HG03558 (cell line): ENCODE data around the gene EFCAB13.
"Not testable (repeated sequence)": the region's sequence is repeated elsewhere in the genome, so short reads cannot be mapped to it uniquely, and the experiment has no call there.

Experiments used
- ATAC-seq: cut with Tn5 transposase; IDR thresholded peaks from one replicate; pipeline ENCODE4 v1.9.1; 2021; ENCODE audit warnings: moderate number of reproducible peaks; ENCODE audit not compliant: unreplicated experiment; ENCODE audit errors: extremely low read depth

The EFCAB13 gene

DNA sequence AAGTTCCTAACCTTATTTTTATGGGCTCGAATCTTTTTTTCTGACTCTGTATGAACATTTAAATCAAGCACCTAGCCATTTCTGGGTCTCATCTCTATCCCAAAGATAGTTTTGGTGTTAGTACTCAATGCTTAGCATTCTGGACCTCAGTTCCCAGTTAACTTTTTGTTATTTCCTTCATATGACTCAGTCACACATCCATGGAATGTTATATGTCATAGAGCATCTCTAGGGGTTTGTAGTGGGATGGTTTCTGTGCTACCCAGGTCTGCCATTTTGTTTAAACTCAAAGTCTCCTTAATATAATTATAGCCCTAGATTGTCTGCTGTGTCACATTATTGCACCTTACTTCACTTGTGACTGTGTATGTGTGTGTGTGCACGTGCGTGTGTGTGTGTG lies 90.1 kb downstream of the EFCAB13 start:
- no peak for ATAC-seq

DNA sequence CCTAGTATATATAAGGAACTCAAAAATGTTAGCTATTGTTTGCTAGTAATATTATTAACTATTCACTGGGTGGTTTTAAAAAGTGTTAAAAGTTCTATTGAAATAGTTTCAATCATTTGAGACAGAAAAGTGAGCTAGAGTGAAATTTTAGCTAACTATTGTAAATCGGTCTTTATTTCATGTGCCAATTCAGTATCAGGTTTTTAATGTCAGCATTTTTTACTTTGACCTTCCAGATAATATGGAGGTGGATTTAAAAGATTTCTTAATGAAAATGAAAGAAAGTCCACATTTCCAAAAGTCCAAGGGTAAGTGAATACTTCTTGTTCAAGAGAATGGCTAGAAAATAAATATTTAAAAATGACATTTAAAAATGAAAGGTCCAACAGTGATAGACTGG lies 90.9 kb downstream of the EFCAB13 start:
- no peak for ATAC-seq

DNA sequence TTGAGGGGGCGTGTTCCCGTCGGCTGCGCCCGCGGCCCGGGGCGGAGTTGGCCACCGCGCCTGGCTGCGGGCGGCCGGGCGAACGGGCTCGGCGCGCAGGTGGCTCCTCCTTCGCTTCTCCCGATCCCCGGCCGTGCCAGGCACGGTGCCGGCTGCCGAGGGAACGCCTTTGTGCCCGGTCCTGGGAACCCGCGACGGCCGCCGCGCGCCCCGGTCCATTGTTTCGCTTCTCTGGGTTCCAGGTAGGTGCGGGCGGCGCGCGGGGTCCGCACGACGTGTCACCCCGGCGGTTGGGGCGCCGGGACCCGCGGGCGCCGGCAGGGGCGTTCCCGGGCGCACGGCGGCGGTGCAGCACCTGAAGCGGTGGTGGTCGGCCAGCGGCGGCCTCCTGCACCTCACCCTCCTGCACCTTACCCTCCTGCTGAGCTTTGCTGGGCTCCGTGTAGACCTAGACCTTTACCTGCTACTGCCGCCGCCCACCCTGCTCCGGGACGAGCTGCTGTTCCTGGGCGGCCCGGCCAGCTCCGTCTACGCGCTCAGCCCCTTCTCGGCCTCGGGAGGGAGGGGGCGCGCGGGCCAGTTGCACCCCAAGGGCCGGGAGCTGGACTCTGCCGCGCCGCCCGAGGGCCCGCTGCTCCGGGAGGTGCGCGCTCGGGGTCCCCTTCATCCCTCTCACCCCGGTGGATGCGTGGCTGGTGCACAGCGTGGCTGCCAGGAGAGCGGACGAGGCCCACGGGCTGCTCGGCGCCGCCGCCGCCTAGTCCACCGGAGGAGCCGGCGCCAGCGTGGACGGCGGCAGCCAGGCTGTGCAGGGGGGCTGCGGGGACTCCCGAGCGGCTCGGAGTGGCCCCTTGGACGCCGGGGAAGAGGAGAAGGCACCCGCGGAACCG lies 99.9 kb downstream of the EFCAB13 start:
- ATAC-seq: no peak

DNA sequence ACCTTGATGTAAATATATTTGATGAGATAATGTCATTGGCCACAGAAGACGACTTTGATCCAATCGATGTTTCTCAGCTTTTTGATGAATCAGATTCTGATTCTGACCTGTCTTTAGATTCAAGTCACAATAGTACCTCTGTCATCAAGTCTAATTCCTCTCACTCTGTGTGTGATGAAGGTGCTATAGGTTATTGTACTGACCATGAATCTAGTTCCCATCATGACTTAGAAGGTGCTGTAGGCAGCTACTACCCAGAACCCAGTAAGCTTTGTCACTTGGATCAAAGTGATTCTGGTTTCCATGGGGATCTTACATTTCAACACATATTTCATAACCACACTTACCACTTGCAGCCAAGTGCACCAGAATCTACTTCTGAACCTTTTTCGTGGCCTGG lies 101.5 kb downstream of the EFCAB13 start:
- not testable (repeated sequence) for ATAC-seq

DNA sequence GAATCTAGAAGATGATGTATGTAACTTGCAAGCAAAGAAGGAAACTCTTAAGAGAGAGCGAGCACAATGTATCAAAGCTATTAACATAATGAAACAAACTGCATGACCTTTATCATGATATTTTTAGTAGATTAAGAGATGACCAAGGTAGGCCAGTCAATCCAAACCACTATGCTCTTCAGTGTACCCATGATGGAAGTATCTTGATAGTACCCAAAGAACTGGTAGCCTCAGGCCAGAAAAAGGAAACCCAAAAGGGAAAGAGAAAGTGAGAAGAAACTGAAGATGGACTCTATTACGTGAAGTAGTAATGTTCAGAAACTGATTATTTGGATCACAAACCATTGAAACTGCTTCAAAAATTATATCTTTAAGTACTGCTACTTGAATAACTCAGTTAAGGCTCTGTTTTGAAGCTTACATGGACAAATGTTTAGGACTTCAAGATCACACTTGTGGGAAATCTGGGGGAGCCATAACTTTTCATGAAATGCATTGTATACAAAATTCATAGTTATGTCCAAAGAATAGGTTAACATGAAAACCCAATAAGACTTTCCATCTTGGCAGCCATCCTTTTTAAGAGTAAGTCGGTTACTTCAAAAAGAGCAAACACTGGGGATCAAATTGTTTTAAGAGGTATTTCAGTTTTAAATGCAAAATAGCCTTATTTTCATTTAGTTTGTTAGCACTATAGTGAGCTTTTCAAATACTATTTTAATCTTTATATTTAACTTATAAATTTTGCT lies 102.3 kb downstream of the EFCAB13 start:
- not testable (repeated sequence) for ATAC-seq

DNA sequence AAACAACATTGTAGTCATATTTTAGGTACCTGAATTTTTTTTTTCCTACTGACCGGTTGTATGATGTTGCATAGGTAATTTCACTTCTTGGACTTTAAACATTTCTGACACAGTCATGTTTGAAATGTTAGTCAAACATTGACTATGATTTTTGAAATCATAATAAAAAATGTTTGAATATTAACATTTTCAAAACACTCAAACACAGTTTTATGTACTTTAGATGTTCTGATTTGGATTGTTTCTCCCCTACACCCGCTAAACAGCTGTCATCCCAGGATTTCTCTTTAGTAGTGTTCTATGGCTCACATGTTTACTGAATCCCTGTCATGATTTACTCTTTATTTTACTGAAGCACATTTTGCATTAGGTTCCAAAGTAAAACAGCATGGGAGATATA lies 104.2 kb downstream of the EFCAB13 start:
- no peak for ATAC-seq

DNA sequence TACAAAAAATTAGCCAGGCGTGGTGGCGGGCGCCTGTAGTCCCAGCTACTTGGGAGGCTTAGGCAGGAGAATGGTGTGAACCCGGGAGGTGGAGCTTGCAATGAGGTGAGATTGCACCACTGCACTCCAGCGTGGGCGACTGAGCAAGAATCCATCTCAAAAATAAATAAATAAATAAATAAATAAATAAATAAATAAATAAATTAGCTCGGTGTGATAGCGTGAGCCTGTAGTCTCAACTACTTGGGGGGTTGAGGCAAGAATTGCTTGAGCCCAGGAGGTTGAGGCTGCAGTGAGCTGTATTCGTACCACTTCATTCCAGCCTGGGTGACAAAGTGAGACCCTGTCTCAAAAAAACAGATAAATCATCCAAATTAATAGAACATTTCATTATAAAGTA lies 108.5 kb downstream of the EFCAB13 start:
- not testable (repeated sequence) for ATAC-seq

DNA sequence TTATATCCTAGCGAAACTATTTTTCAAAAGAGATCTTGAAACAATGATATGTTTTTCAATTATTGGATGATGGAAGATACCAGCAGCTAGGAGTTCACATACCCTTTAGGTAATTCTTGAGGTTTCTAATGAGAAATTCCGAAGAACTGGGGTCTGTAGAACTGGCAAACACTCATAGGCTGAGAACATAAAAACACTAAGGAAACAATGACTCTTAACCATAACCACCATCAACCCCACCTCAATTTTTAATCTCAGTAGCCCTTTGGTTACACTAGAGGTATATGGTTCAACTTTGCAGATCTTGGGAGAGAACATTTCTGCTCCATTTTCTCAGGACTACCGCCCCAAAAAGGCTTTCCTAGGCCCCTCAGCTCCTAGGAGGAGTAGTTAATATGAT lies 141.4 kb downstream of the EFCAB13 start:
- ATAC-seq: no peak

DNA sequence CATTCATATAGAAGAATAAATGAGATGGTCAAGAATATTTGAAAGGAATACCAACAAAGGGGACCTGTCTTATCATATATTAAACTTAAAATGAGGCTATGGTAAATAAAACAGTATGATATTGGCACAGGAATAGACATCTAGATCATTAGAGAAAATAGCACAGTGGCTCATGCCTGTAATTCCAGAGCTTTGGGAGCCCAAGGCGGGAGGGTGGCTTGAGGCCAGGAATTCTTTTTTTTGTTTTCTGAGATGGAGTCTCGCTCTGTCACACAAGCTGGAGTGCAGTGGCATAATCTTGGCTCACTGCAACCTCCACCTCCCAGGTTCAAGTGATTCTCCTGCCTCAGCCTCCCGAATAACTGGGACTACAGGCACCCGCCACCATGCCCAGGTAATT lies 143.2 kb downstream of the EFCAB13 start:
- not testable (repeated sequence) for ATAC-seq

DNA sequence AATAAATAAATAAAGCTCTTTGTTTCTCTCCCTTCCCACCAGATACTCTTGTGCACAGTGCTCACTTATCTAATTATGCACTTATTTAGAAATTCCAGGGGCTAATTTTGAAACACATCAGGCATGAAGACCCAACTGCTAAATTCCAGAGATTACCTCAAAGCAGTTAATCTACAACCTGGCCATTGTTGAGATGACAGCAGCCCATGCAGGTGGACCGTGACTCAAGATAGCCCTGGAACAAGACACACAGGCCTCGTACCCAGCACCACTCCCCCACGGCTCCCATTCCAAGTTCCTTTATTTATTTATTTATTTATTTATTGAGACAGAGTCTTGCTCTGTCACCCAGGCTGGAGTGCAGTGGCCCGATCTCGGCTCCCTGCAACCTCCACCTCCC lies 147.1 kb downstream of the EFCAB13 start:
- no peak for ATAC-seq

DNA sequence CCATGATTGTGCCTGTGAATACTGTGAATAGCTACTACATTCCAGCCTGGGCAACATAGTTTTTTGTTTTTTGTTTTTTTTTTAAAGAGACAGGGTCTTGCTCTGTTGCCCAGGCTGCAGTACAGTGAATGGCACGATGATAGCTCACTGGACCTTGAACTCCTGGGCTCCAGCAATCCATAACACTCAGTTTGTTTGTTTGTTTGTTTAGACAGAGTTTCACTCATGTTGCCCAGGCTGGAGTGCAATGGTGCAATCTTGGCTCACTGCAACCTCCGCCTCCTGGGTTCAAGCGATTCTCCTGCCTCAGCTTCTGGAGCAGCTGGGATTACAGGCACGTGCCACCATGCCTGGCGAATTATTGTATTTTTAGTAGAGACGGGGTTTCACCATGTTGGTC lies 148.3 kb downstream of the EFCAB13 start:
- ATAC-seq: not testable (repeated sequence)
